ENCODE results near the gene TMEFF2. TPM values are rescaled to one million over a fixed set of nuclear protein-coding genes. Genes with fewer than 3 reads are reported as not detected.

Gene TMEFF2
- total and polyA plus RNA-seq, 12 donors = 0.16 to 2.7 (median 0.58) TPM; not detected in 2

- Histone ChIP-seq H3K36me3 (replicated peaks in 1 of 2) (no peaks in the 10 kb centered on the region), H3K27me3 (peaks cover 26% of the 10 kb centered on the region), H3K27ac (no peak overlapping the region), H3K9me3 (replicated peaks in 1 of 3) (no peaks in the 10 kb centered on the region), H3K4me3 (no peak overlapping the region), H3K4me1 (replicated peaks in 1 of 2) (no peaks in the 10 kb centered on the region)
- DNase-seq = no peak
- TF ChIP-seq, protein P1, sequence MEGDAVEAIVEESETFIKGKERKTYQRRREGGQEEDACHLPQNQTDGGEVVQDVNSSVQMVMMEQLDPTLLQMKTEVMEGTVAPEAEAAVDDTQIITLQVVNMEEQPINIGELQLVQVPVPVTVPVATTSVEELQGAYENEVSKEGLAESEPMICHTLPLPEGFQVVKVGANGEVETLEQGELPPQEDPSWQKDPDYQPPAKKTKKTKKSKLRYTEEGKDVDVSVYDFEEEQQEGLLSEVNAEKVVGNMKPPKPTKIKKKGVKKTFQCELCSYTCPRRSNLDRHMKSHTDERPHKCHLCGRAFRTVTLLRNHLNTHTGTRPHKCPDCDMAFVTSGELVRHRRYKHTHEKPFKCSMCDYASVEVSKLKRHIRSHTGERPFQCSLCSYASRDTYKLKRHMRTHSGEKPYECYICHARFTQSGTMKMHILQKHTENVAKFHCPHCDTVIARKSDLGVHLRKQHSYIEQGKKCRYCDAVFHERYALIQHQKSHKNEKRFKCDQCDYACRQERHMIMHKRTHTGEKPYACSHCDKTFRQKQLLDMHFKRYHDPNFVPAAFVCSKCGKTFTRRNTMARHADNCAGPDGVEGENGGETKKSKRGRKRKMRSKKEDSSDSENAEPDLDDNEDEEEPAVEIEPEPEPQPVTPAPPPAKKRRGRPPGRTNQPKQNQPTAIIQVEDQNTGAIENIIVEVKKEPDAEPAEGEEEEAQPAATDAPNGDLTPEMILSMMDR (IDR thresholded peaks at IDR 0.05) = no peak
- no peak for TF ChIP-seq POLR2A (IDR thresholded peaks at IDR 0.05)
- 79 to 92% (median 85%) methylated on average over 3 of the region's 3 CpGs for WGBS, 4 donors
- intact Hi-C loops (cut with DNase I) = no loop called here
Observed at GRCh38 chr2:192202373-192202772, 7.6 kb upstream of the TMEFF2 start.

- 39 to 67% (median 42%) methylated on average over 1 of the region's 1 CpG for WGBS, 4 donors
- H3K4me1 ChIP-seq (replicated peaks in 1 of 2) = peaks cover 4 to 5% of the 10 kb centered on the region in 2 donors
- no peak for DNase-seq
- H3K4me3 ChIP-seq = no peak overlapping the region
- no peaks in the 10 kb centered on the region for H3K9me3 ChIP-seq (replicated peaks in 1 of 3)
- intact Hi-C loops (cut with DNase I) = no loop called here
- H3K27me3 ChIP-seq = peaks cover 38% of the 10 kb centered on the region
- no peaks in the 10 kb centered on the region for H3K36me3 ChIP-seq (replicated peaks in 1 of 2)
- H3K27ac ChIP-seq = no peak overlapping the region
- TF ChIP-seq POLR2A (IDR thresholded peaks at IDR 0.05) = no peak
Observed at GRCh38 chr2:192201116-192201515, 6.4 kb upstream of the TMEFF2 start.

DNA sequence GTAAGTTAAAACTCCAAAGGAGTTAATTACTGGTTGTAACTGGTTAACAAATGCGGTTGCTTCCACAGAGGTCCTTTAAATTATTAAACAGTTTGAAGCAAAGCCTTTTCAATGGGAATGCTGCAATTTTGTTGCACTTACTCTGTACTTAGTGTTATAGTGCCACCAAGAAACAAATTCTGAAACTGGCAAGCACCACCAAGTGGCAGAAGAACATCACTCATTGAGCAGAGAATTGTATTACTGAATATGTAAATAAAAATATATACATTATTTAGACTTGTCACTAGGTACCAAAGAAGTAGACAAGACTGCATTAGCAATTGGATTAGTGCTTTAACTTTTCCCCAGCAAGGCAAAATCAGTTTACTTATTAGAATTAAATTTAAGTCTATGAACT is 2.6 kb upstream of the TMEFF2 start:
- Histone ChIP-seq H3K4me1 (replicated peaks in 1 of 2) (peaks cover 22 to 24% of the 10 kb centered on the region in 2 donors), H3K4me3 (no peak overlapping the region), H3K27ac (no peak overlapping the region), H3K9me3 (replicated peaks in 1 of 3) (no peaks in the 10 kb centered on the region), H3K27me3 (peaks cover 56% of the 10 kb centered on the region), H3K36me3 (replicated peaks in 1 of 2) (no peaks in the 10 kb centered on the region)
- WGBS, 4 donors = 51 to 63% (median 56%) methylated on average over 1 of the region's 1 CpG
- intact Hi-C loops (cut with DNase I) = no loop called here
- TF ChIP-seq, protein P1 (IDR thresholded peaks at IDR 0.05) = no peak
- TF ChIP-seq POLR2A (IDR thresholded peaks at IDR 0.05) = no peak
- no peak for DNase-seq

DNA sequence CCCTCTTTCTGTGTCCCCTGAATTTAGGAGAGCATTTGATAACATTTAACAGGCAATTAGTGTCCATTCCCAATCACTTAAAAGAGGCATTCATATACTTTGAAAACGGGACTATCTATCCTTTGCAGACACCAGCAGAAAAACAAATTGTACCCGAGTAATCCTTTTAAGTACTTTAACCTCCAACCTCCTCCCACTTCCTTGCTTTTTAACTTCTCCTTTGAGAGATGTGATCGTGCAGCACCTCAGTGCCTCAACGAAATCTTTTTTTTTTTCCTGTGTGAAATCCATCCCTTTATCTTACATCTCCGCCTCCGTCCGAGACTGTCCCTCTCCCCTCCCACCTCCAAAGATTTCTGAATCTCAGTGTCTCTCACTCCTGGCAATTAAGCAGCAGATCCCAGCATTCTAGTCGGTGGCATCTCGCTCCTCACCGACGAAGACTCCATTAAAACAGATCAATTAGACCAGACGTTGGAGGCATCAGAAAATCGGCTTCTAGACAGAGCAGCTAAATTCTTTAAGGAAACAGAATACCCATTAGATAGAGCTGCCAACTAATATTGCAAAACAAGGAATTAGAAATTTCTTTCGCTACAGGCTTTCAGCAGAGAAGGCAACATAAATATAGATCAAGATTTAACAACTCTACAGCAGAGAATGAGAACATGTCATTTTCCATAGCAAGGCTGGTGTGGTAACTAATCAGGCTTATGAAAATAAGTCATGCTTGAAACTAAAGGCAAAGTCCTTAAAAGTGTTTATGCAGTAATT is 1.9 kb upstream of the TMEFF2 start:
- Histone ChIP-seq H3K4me3 (peak overlapping the region in 1 of 4 donors; percentile 63), H3K4me1 (replicated peaks in 1 of 2) (peaks cover 22 to 24% of the 10 kb centered on the region in 2 donors), H3K36me3 (replicated peaks in 1 of 2) (no peaks in the 10 kb centered on the region), H3K27ac (no peak overlapping the region), H3K9me3 (replicated peaks in 1 of 3) (no peaks in the 10 kb centered on the region), H3K27me3 (peaks cover 54% of the 10 kb centered on the region)
- no peak for TF ChIP-seq POLR2A (IDR thresholded peaks at IDR 0.05)
- TF ChIP-seq, protein P1 (IDR thresholded peaks at IDR 0.05) = no peak
- DNase-seq = no peak
- intact Hi-C loops (cut with DNase I) = no loop called here
- 12 to 15% (median 14%) methylated on average over 14 of the region's 14 CpGs for WGBS, 4 donors
